GM19455 (cell line): ENCODE measurements around the gene FBXW8.

Source experiments
- ATAC-seq: cut with Tn5 transposase; IDR thresholded peaks from one replicate; pipeline ENCODE4 v1.9.1; 2021; ENCODE audit not compliant: unreplicated experiment

FBXW8 gene

GRCh38 chr12:116955382-116956021, 44.8 kb downstream of the FBXW8 start:
- ATAC-seq: no peak

GRCh38 chr12:116958402-116959197, 47.9 kb downstream of the FBXW8 start:
- ATAC-seq: no peak

GRCh38 chr12:116959198-116959460, 48.4 kb downstream of the FBXW8 start:
- no peak for ATAC-seq

GRCh38 chr12:116959845-116960514, 49.2 kb downstream of the FBXW8 start:
- peak; percentile 99 for ATAC-seq

DNA sequence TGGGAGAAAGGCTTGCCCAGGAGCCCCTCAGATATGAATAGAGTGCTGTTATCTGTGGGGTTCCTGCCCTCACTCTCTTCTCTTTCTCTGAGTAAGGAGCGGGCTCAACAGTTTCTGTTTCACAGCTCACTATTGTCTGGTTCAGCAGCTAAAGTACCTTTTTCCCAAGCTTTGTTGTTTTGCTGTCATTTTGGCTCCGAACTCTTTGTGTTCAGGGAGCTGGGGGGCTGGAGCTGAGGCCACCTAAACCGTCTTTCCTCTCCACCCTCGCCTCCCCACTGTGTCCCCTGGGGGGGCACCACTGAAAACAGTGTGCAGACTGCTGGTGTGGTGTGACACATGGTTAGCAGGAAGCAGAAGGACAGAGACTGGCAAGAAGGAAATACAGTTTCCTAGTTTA, 51.4 kb downstream of the FBXW8 start:
- ATAC-seq: no peak

DNA sequence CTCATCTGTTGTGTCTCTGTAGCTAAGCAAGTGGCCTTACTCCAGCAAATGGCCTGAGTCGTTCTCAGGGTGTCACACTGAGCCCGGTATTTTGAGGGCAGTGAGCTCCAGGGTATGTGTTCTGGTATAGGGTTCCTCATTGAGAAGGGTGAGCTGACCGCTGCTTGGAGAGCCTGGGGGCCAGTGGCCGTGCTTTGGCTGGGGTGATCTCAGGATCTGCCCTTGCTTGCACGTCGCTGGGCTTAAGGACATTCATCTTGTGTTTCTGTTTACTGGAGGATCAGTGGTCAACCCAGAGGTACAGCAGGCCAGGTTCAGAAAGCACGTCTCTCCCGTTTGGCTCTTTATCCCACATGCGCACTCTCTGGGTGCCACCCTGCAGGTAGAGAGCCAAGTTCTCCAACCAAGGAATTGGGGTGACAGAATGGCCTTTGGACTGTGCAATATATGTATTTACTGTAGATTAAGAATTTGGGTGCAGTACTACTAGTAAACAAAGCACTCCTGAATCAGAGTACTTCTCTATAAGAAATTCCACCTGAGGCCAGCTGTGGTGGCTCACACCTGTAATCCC, 52.1 kb downstream of the FBXW8 start:
- no peak for ATAC-seq

GRCh38 chr12:116964054-116965050, 53.6 kb downstream of the FBXW8 start:
- no peak for ATAC-seq

DNA sequence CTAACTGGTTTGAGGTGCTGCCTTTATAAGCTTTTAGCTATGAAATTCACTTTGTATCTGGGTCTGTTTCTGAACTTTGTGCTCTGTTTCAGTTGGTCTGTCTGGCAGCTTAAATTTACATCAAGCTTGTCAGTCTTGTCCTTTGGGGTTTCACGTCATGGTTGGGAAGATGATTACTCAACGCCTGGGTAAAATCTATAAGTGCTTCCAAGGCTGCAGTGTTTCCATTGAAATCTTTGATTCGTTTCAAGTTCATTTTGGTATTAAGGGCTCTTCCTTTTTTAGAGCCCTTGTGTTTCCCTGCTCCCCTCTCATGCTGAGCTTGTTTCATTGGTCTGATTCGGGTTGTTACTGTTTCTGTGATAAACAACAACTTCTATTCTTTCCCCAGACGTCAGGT, 58.2 kb downstream of the FBXW8 start:
- no peak for ATAC-seq

DNA sequence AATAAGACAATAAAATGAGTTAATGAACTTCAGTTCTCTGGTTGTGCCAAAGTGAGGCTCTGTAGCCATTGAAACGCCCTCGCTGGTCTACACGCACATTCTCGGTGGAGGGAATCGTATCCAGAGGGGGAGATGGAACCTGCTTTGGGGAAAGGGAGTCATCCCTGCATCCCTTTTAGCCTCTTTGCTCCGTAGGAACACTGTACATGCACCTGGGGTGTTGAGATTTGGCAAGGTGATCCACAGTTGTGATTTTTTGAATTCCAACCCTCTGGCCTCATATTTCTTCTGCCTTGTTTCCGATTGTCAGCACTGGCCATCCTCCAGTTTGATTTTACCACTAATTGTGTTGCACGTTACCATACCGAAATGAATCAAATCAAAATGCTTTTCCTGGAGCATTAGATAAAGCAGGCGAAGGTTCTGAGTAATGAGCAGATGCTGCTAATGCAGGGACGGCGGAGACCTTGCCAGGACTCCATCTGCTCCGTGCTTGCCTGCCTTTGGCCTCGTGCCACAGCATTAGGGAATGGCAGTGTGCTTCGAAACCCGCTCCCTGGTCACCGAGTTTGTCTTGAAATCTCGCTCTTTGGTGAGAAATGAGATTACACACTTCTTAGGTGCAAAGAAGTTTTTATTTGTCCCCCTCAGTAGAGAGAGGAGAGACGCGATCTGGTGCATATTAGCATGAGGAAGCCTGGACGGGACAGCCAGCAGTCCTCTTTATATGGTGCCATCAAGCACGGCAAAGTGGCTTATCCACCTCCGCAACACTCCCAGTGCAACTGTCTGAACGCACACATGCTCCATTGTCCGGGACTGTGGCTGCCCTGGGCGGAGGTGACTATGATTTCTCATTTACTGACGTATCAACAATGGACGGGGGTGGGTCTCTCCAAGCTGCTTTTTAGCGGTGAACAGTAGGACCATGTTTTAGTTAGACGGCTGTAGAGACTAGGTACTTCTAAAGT, 59.1 kb downstream of the FBXW8 start:
- no peak for ATAC-seq

DNA sequence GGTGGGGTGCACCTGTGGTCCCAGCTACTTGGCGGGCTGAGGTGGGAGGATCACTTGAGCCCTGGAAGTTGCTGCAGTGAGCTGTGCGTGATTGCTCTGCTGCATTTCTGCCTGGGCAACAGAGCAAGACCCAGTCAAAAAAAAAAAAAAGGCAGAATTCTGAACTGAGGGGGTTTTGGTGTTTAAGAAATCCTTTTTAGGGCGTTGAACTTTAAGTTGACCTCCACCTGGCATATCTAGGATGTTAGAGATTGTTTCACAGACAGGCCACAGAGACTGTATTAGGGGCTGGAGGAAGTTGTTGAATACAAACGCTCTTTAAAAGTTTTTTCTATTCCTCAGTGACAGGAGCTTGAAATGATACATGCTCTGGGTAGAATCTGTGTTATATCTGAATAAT, 60.5 kb downstream of the FBXW8 start:
- ATAC-seq: no peak

GRCh38 chr12:116975779-116976393, 65.1 kb downstream of the FBXW8 start:
- ATAC-seq: no peak

DNA sequence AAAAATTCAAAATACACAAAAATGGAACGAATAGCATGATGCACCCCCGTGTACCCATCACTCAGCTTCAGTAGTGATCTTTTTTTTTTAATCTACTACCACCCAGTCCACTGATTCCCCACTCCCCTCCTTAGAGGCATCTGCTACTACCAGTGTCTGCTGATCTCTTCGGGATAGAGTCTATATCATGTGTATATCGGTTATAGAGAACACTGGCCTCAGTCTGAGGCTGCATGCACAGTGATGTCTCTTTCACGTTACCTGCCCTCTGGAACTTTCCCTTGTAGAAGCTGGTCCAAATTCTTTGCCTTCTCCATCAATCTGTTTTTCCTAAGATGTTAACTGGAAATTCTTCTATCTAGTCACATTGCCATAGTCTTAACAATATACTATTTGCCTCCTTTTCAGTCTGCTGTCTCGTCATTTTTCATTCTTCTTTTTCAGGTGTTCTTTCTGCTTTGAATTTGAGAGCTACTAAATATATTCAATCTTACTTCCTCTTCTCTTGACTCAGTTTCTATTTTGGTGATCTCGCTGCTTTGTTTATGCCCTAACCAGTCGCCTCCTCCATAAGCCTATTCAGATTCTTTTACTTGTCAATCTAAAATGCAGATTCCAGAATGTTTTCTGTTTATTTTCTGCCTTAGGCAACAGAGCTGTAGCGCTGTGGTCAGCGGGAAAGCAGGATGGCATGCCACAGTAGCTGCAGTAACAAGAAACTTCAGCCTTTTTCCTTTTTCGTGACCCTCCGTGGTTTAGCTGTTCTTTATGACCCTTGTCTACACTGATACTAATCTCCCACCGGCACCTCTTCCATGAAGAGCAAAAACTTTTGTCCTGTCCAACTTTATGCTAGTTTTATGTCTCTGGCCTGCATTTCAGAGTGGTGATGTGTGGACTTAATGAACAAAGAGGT, 67.0 kb downstream of the FBXW8 start:
- no peak for ATAC-seq

DNA sequence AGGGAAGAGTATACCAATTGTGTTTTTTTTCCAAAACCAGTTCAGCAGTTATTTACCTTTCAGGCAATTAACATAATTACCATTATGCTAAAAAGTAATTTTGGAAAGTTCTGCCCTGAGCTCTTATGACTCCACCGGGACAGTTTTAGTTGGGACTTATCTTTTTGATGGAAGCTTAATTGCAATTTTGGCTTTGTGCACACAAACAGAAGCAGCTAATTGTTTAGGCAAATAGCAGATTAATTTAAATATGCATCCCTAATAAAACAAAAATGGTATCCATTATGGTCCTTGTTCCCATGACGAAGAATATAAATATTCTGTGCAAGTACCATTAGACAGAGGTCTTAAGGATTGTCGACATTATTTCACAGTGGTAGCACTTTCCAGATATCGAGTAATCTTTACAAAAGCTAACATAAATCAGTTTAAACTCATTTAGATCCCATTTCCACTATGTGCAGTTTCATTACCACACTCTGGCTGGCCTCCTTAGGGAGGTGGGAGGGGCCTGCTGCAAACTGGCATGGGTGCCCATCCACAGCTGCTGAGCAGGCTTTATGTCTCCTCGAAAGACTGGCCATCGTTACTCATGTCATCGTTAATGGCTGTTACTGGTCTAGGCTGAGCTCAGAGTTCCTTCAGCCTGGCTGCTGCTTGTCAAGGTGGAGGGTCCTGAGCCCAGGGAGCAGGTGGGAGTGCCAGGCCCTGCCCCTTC, 68.2 kb downstream of the FBXW8 start:
- no peak for ATAC-seq

GRCh38 chr12:116980083-116980482, 69.3 kb downstream of the FBXW8 start:
- no peak for ATAC-seq

GRCh38 chr12:116982791-116983411, 72.2 kb downstream of the FBXW8 start:
- ATAC-seq: no peak

DNA sequence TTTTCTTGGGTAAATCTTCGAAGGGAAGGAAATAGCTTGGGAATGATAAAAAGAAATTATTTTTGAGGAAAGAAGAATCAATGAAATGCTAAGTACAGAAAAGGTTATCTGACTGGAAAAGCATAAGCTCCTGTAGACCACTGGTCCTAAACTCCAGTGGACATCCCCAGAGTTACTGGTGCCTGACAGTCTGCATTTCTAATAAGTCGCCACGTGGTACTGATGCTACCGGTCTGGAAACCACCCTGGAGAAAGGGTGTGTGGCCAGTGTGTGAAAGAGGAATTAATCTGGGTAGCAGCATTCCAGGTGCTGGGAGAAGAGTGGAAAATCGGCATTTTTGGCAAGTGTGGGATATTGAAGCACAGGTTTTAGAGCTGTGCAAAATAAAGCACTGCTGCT, 73.3 kb downstream of the FBXW8 start:
- ATAC-seq: no peak

GRCh38 chr12:116990329-116990728, 79.6 kb downstream of the FBXW8 start:
- no peak for ATAC-seq
